Astrocyte (in vitro differentiated cells and primary cell): ENCODE data around the gene RAPGEF3. TPM values are rescaled to one million over a fixed set of nuclear protein-coding genes. Genes with fewer than 3 reads are reported as not detected.

ENCODE experiments used
- DNase-seq: peaks from one replicate; pipeline ENCODE4 v3.0.0-alpha.2; 2010; ENCODE audit warnings: low read depth
- FAIRE-seq: peaks from 2 replicates; lab custom pipeline; 2011; peaks lifted over from hg19 to GRCh38; lab: Jason Lieb, UNC
- H2AFZ ChIP-seq: 2 replicates; pipeline ENCODE4 v1.6.0; 2012; ENCODE audit warnings: low read depth, low read length, inconsistent platforms
- H3K27ac ChIP-seq: 2 replicates; pipeline ENCODE4 v1.5.1; 2011; ENCODE audit warnings: low read depth, low read length, inconsistent platforms
- H3K27me3 ChIP-seq: 2 replicates; pipeline ENCODE4 v1.6.0; 2011; ENCODE audit warnings: low read length, inconsistent platforms; ENCODE audit not compliant: insufficient read depth
- H3K36me3 ChIP-seq: 2 replicates; pipeline ENCODE4 v1.5.1; 2011; ENCODE audit warnings: low read length, inconsistent platforms; ENCODE audit not compliant: insufficient read depth
- H3K4me1 ChIP-seq: 2 replicates; pipeline ENCODE4 v1.5.1; 2011; ENCODE audit warnings: low read length, inconsistent platforms; ENCODE audit not compliant: insufficient read depth
- H3K4me2 ChIP-seq: 2 replicates; pipeline ENCODE4 v1.6.0; 2012; ENCODE audit warnings: low read length, inconsistent platforms
- H3K4me3 ChIP-seq: 2 replicates; pipeline ENCODE4 v1.5.1; 2011; ENCODE audit warnings: low read depth, mild to moderate bottlenecking, low read length, inconsistent platforms; ENCODE audit not compliant: insufficient read depth
- H3K79me2 ChIP-seq: 2 replicates; pipeline ENCODE4 v1.6.0; 2012; ENCODE audit warnings: mild to moderate bottlenecking, low read length, inconsistent platforms; ENCODE audit not compliant: insufficient read depth
- H3K9ac ChIP-seq: 2 replicates; pipeline ENCODE4 v1.6.0; 2012; ENCODE audit warnings: mild to moderate bottlenecking, low read length, inconsistent platforms
- H3K9me3 ChIP-seq: 2 replicates; pipeline ENCODE4 v1.5.1; 2012; ENCODE audit warnings: low read depth, mild to moderate bottlenecking, low read length, inconsistent platforms; ENCODE audit not compliant: insufficient read depth
- H4K20me1 ChIP-seq: 2 replicates; pipeline ENCODE4 v1.6.0; 2012; ENCODE audit warnings: low read length, inconsistent platforms; ENCODE audit not compliant: insufficient read depth
- H3K27ac Mint-ChIP-seq: one replicate; pipeline ENCODE4 v1.8.0; 2021; ENCODE audit warnings: mild to moderate bottlenecking, mixed read lengths; ENCODE audit not compliant: unreplicated experiment
- H3K27me3 Mint-ChIP-seq: one replicate; pipeline ENCODE4 v1.8.0; 2021; ENCODE audit warnings: low read depth, mixed read lengths; ENCODE audit not compliant: unreplicated experiment
- H3K36me3 Mint-ChIP-seq: one replicate; pipeline ENCODE4 v1.8.0; 2021; ENCODE audit warnings: low read depth, mixed read lengths; ENCODE audit not compliant: unreplicated experiment
- H3K4me1 Mint-ChIP-seq: one replicate; pipeline ENCODE4 v1.8.0; 2021; ENCODE audit warnings: low read depth, mixed read lengths; ENCODE audit not compliant: unreplicated experiment
- H3K4me3 Mint-ChIP-seq: one replicate; pipeline ENCODE4 v1.8.0; 2021; ENCODE audit warnings: mild to moderate bottlenecking, moderate library complexity, mixed read lengths; ENCODE audit not compliant: unreplicated experiment
- H3K9me3 Mint-ChIP-seq: one replicate; pipeline ENCODE4 v1.8.0; 2021; ENCODE audit warnings: mild to moderate bottlenecking, mixed read lengths; ENCODE audit not compliant: unreplicated experiment
- EZH2 ChIP-seq: IDR thresholded peaks from 2 replicates; pipeline ENCODE4 v1.6.1; 2012; ENCODE audit warnings: mild to moderate bottlenecking, low read length, inconsistent platforms; ENCODE audit not compliant: insufficient read depth
- total RNA-seq: library from RNA; stranded (reverse); gene quantifications from 2 replicates; pipeline ENCODE4 v1.2.1, GENCODE V29; 2021
- TF ChIP-seq, protein P1 (sequence below): IDR thresholded peaks from 2 replicates; pipeline ENCODE4 v1.5.1; 2011; ENCODE audit warnings: low read depth, mild to moderate bottlenecking, inconsistent platforms, low read length, moderate library complexity; ENCODE audit not compliant: insufficient read depth

Gene RAPGEF3
- total RNA-seq, 1 donor from 2014 or later: 5.9 TPM

DNA sequence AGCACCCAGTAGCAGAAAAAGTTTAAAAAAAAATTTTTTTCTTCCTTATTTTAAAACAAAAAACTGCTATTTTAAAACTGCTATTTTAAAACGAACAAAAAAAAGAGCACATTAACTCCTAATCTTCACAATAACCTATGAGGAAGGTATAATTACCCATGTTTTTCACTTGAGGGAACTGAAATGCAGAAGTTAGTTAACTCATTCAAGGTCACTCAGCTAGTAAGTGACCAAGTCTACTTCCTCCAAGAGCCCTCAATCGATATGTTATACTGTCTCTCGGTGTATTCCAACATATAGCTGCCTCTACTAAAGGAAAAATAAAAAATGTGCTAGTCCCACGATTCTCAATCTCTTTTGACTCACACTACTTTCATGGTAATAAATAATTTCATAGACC lies 60.6 kb downstream of the RAPGEF3 start:
- DNase-seq: no peak
- Mint-ChIP-seq H3K4me3 (no peak overlapping the region), H3K27ac (no peak overlapping the region), H3K27me3 (no peaks in the 10 kb centered on the region), H3K36me3 (peaks cover 10% of the 10 kb centered on the region), H3K9me3 (no peaks in the 10 kb centered on the region), H3K4me1 (no peaks in the 10 kb centered on the region)
- Histone ChIP-seq H3K36me3 (peaks cover 8% of the 10 kb centered on the region), H3K4me2 (no peak overlapping the region), H3K27ac (no peak overlapping the region), H3K79me2 (peaks cover 20% of the 10 kb centered on the region), H3K9ac (no peak overlapping the region), H3K9me3 (no peaks in the 10 kb centered on the region), H4K20me1 (peaks cover 10% of the 10 kb centered on the region), H3K4me3 (no peak overlapping the region), H3K27me3 (no peaks in the 10 kb centered on the region), H2AFZ (no peak overlapping the region), H3K4me1 (no peaks in the 10 kb centered on the region)
- no peak for FAIRE-seq
- TF ChIP-seq, protein P1, sequence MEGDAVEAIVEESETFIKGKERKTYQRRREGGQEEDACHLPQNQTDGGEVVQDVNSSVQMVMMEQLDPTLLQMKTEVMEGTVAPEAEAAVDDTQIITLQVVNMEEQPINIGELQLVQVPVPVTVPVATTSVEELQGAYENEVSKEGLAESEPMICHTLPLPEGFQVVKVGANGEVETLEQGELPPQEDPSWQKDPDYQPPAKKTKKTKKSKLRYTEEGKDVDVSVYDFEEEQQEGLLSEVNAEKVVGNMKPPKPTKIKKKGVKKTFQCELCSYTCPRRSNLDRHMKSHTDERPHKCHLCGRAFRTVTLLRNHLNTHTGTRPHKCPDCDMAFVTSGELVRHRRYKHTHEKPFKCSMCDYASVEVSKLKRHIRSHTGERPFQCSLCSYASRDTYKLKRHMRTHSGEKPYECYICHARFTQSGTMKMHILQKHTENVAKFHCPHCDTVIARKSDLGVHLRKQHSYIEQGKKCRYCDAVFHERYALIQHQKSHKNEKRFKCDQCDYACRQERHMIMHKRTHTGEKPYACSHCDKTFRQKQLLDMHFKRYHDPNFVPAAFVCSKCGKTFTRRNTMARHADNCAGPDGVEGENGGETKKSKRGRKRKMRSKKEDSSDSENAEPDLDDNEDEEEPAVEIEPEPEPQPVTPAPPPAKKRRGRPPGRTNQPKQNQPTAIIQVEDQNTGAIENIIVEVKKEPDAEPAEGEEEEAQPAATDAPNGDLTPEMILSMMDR: no peak
- TF ChIP-seq EZH2: no peak

GRCh38 chr12:47689215-47689614 lies 69.5 kb downstream of the RAPGEF3 start:
- no peak for TF ChIP-seq EZH2
- TF ChIP-seq, protein P1: no peak
- H3K9ac ChIP-seq: no peak overlapping the region
- H4K20me1 ChIP-seq: no peaks in the 10 kb centered on the region
- H3K27ac Mint-ChIP-seq: no peak overlapping the region
- no peaks in the 10 kb centered on the region for H3K27me3 Mint-ChIP-seq
- H3K4me1 ChIP-seq: no peaks in the 10 kb centered on the region
- no peak overlapping the region for H3K4me2 ChIP-seq
- FAIRE-seq (no peak), DNase-seq (no peak)
- no peak overlapping the region for H3K4me3 Mint-ChIP-seq
- H3K27me3 ChIP-seq: no peaks in the 10 kb centered on the region
- peaks cover 14% of the 10 kb centered on the region for H3K36me3 Mint-ChIP-seq
- no peaks in the 10 kb centered on the region for H3K9me3 ChIP-seq
- H3K9me3 Mint-ChIP-seq: no peaks in the 10 kb centered on the region
- no peak overlapping the region for H2AFZ ChIP-seq
- H3K27ac ChIP-seq: no peak overlapping the region
- peaks cover 16% of the 10 kb centered on the region for H3K36me3 ChIP-seq
- H3K4me1 Mint-ChIP-seq: no peaks in the 10 kb centered on the region
- no peaks in the 10 kb centered on the region for H3K79me2 ChIP-seq
- H3K4me3 ChIP-seq: no peak overlapping the region

DNA sequence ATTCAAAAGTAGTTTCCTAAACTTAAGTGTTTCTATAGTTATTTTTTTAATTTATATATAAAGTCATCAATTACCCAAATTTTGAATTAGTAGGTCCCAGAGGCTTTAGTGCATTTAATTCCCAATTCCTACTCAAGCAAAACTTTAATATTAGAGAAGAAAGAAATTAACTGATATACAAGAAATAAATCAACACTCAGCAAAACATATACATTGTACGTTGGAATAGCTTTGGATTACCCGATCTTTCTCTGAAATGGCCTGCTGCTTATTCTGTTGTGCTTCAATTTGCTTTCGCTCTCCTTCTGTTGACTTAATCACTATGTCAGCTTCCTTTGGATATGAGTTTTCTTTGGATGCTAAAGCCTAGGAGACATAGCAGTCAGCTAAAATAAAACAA lies 71.0 kb downstream of the RAPGEF3 start:
- TF ChIP-seq EZH2: no peak
- TF ChIP-seq, protein P1: no peak
- no peak for DNase-seq

More for the DNA sequence above, 71.0 kb downstream of the RAPGEF3 start:
- peaks cover 19% of the 10 kb centered on the region for H3K36me3 ChIP-seq
- H3K4me1 Mint-ChIP-seq: no peaks in the 10 kb centered on the region
- H3K27ac ChIP-seq: no peak overlapping the region
- H3K9me3 ChIP-seq: no peaks in the 10 kb centered on the region
- no peak for FAIRE-seq
- H3K27me3 Mint-ChIP-seq: no peaks in the 10 kb centered on the region
- H3K4me2 ChIP-seq: no peak overlapping the region
- no peak overlapping the region for H3K9ac ChIP-seq
- no peaks in the 10 kb centered on the region for H3K27me3 ChIP-seq
- H4K20me1 ChIP-seq: no peaks in the 10 kb centered on the region
- H3K9me3 Mint-ChIP-seq: no peaks in the 10 kb centered on the region
- no peak overlapping the region for H3K4me3 ChIP-seq
- no peak overlapping the region for H3K27ac Mint-ChIP-seq
- peaks cover 8% of the 10 kb centered on the region for H3K36me3 Mint-ChIP-seq
- H2AFZ ChIP-seq: no peak overlapping the region
- no peaks in the 10 kb centered on the region for H3K79me2 ChIP-seq
- H3K4me3 Mint-ChIP-seq: no peak overlapping the region
- H3K4me1 ChIP-seq: no peaks in the 10 kb centered on the region
